ENCODE measurements around the gene EVL. TPM values are rescaled to one million over a fixed set of nuclear protein-coding genes. Genes with fewer than 3 reads are reported as not detected.

Gene EVL
- total RNA-seq, 2 donors from 2014 or later = 109 to 232 TPM

GRCh38 chr14:100048786-100049185 is 16.4 kb upstream of the EVL start:
- no peaks in the 10 kb centered on the region for H3K9me3 Mint-ChIP-seq
- H3K4me3 Mint-ChIP-seq = peak overlapping the region; percentile 47
- H3K27ac Mint-ChIP-seq = peak overlapping the region; percentile 41 to 81
- ATAC-seq (peak; percentile 81 to 85), DNase-seq (ENCODE audit: low spot score) (no peak)
- peaks cover 17 to 18% of the 10 kb centered on the region in 2 donors for H3K4me1 Mint-ChIP-seq (ENCODE audit: low read depth in 2 of 2)
- no peaks in the 10 kb centered on the region for H3K27me3 Mint-ChIP-seq
- H3K36me3 Mint-ChIP-seq = no peaks in the 10 kb centered on the region

- ATAC-seq (peak in 1 of 2 donors; percentile 24), DNase-seq (ENCODE audit: low spot score) (no peak)
- no peaks in the 10 kb centered on the region for H3K27me3 Mint-ChIP-seq
- H3K4me1 Mint-ChIP-seq (ENCODE audit: low read depth in 2 of 2) = peaks cover 18% of the 10 kb centered on the region in 2 donors
- H3K9me3 Mint-ChIP-seq = no peaks in the 10 kb centered on the region
- H3K27ac Mint-ChIP-seq = peak overlapping the region; percentile 41 to 81
- H3K36me3 Mint-ChIP-seq = no peaks in the 10 kb centered on the region
- H3K4me3 Mint-ChIP-seq = peak overlapping the region; percentile 47
These were observed 16.0 kb upstream of the EVL start for GRCh38 chr14:100049220-100049619.

- Mint-ChIP-seq H3K27me3 (no peaks in the 10 kb centered on the region), H3K4me1 (ENCODE audit: low read depth in 2 of 2) (peaks cover 17 to 30% of the 10 kb centered on the region in 2 donors), H3K36me3 (no peaks in the 10 kb centered on the region), H3K27ac (peak overlapping the region in 1 of 2 donors; percentile 53), H3K9me3 (no peaks in the 10 kb centered on the region), H3K4me3 (no peak overlapping the region)
- no peak for ATAC-seq
- DNase-seq (ENCODE audit: low spot score) = no peak
These were observed 14.1 kb upstream of the EVL start for GRCh38 chr14:100051103-100051502.

- Mint-ChIP-seq H3K27ac (peak overlapping the region in 1 of 2 donors; percentile 53), H3K4me3 (no peak overlapping the region), H3K9me3 (no peaks in the 10 kb centered on the region), H3K4me1 (ENCODE audit: low read depth in 2 of 2) (peaks cover 20 to 33% of the 10 kb centered on the region in 2 donors), H3K27me3 (no peaks in the 10 kb centered on the region), H3K36me3 (no peaks in the 10 kb centered on the region)
- DNase-seq (ENCODE audit: low spot score) (no peak), ATAC-seq (no peak)
These were observed 13.7 kb upstream of the EVL start for GRCh38 chr14:100051543-100051942.

GRCh38 chr14:100052819-100053218 is 12.4 kb upstream of the EVL start:
- H3K4me1 Mint-ChIP-seq (ENCODE audit: low read depth in 2 of 2) = peaks cover 30 to 46% of the 10 kb centered on the region in 2 donors
- no peak overlapping the region for H3K4me3 Mint-ChIP-seq
- no peaks in the 10 kb centered on the region for H3K36me3 Mint-ChIP-seq
- no peaks in the 10 kb centered on the region for H3K27me3 Mint-ChIP-seq
- ATAC-seq (no peak), DNase-seq (ENCODE audit: low spot score) (no peak)
- H3K27ac Mint-ChIP-seq = no peak overlapping the region
- H3K9me3 Mint-ChIP-seq = no peaks in the 10 kb centered on the region

- no peak for DNase-seq (ENCODE audit: low spot score)
- Mint-ChIP-seq H3K9me3 (no peaks in the 10 kb centered on the region), H3K27me3 (no peaks in the 10 kb centered on the region), H3K36me3 (no peaks in the 10 kb centered on the region), H3K27ac (no peak overlapping the region), H3K4me3 (no peak overlapping the region), H3K4me1 (ENCODE audit: low read depth in 2 of 2) (peaks cover 35 to 50% of the 10 kb centered on the region in 2 donors)
- no peak for ATAC-seq
These were observed 10.7 kb upstream of the EVL start for GRCh38 chr14:100054316-100055075.

- Mint-ChIP-seq H3K4me1 (ENCODE audit: low read depth in 2 of 2) (peaks cover 42 to 58% of the 10 kb centered on the region in 2 donors), H3K36me3 (no peaks in the 10 kb centered on the region), H3K27me3 (no peaks in the 10 kb centered on the region), H3K9me3 (no peaks in the 10 kb centered on the region), H3K4me3 (no peak overlapping the region), H3K27ac (peak overlapping the region; percentile 93 to 99)
- DNase-seq (ENCODE audit: low spot score) (no peak), ATAC-seq (no peak)
These were observed 8.8 kb upstream of the EVL start for GRCh38 chr14:100056431-100056830.

- peak overlapping the region; percentile 82 for H3K4me3 Mint-ChIP-seq
- peaks cover 48 to 66% of the 10 kb centered on the region in 2 donors for H3K4me1 Mint-ChIP-seq (ENCODE audit: low read depth in 2 of 2)
- no peak for DNase-seq (ENCODE audit: low spot score)
- peak overlapping the region; percentile 93 to 99 for H3K27ac Mint-ChIP-seq
- H3K27me3 Mint-ChIP-seq = no peaks in the 10 kb centered on the region
- ATAC-seq = peak in 1 of 2 donors; percentile 71
- no peaks in the 10 kb centered on the region for H3K36me3 Mint-ChIP-seq
- no peaks in the 10 kb centered on the region for H3K9me3 Mint-ChIP-seq
These were observed 8.0 kb upstream of the EVL start for GRCh38 chr14:100056964-100057795.

GRCh38 chr14:100058777-100059437 is 6.3 kb upstream of the EVL start:
- H3K36me3 Mint-ChIP-seq = no peaks in the 10 kb centered on the region
- H3K27me3 Mint-ChIP-seq = no peaks in the 10 kb centered on the region
- H3K4me3 Mint-ChIP-seq = peak overlapping the region; percentile 82

GRCh38 chr14:100059438-100059781 is 5.8 kb upstream of the EVL start:
- no peak for ATAC-seq
- Mint-ChIP-seq H3K27ac (peak overlapping the region; percentile 93 to 99), H3K36me3 (no peaks in the 10 kb centered on the region)

More at GRCh38 chr14:100058777-100059437, 6.3 kb upstream of the EVL start:
- no peaks in the 10 kb centered on the region for H3K9me3 Mint-ChIP-seq
- no peak for DNase-seq (ENCODE audit: low spot score)
- ATAC-seq = peak in 1 of 2 donors; percentile 53
- H3K27ac Mint-ChIP-seq = peak overlapping the region; percentile 93 to 99
- H3K4me1 Mint-ChIP-seq (ENCODE audit: low read depth in 2 of 2) = peaks cover 63 to 83% of the 10 kb centered on the region in 2 donors

GRCh38 chr14:100060760-100061159 is 4.5 kb upstream of the EVL start:
- H3K36me3 Mint-ChIP-seq = no peaks in the 10 kb centered on the region
- peaks cover 72 to 84% of the 10 kb centered on the region in 2 donors for H3K4me1 Mint-ChIP-seq (ENCODE audit: low read depth in 2 of 2)
- H3K9me3 Mint-ChIP-seq = no peaks in the 10 kb centered on the region
- no peak for ATAC-seq
- peak overlapping the region; percentile 73 for H3K4me3 Mint-ChIP-seq
- no peak for DNase-seq (ENCODE audit: low spot score)
- H3K27me3 Mint-ChIP-seq = no peaks in the 10 kb centered on the region
- H3K27ac Mint-ChIP-seq = peak overlapping the region; percentile 93 to 99

More at GRCh38 chr14:100059438-100059781, 5.8 kb upstream of the EVL start:
- Mint-ChIP-seq H3K27me3 (no peaks in the 10 kb centered on the region), H3K4me1 (ENCODE audit: low read depth in 2 of 2) (peaks cover 67 to 85% of the 10 kb centered on the region in 2 donors), H3K4me3 (peak overlapping the region; percentile 82), H3K9me3 (no peaks in the 10 kb centered on the region)
- DNase-seq (ENCODE audit: low spot score) = no peak

GRCh38 chr14:100062590-100062989 is 2.6 kb upstream of the EVL start:
- H3K4me3 Mint-ChIP-seq = peak overlapping the region; percentile 73
- H3K27me3 Mint-ChIP-seq = no peaks in the 10 kb centered on the region
- H3K36me3 Mint-ChIP-seq = no peaks in the 10 kb centered on the region
- no peaks in the 10 kb centered on the region for H3K9me3 Mint-ChIP-seq
- ATAC-seq (peak in 1 of 2 donors; percentile 40), DNase-seq (ENCODE audit: low spot score) (no peak)
- H3K4me1 Mint-ChIP-seq (ENCODE audit: low read depth in 2 of 2) = peaks cover 75 to 87% of the 10 kb centered on the region in 2 donors
- peak overlapping the region; percentile 93 to 99 for H3K27ac Mint-ChIP-seq

- Mint-ChIP-seq H3K9me3 (no peaks in the 10 kb centered on the region), H3K4me1 (ENCODE audit: low read depth in 2 of 2) (peaks cover 76 to 87% of the 10 kb centered on the region in 2 donors), H3K36me3 (no peaks in the 10 kb centered on the region), H3K27me3 (no peaks in the 10 kb centered on the region), H3K27ac (peak overlapping the region; percentile 93 to 99), H3K4me3 (peak overlapping the region; percentile 73)
- no peak for DNase-seq (ENCODE audit: low spot score)
- no peak for ATAC-seq
These were observed 1.8 kb upstream of the EVL start for GRCh38 chr14:100063314-100063941.
